HepG2 (cell line): Measurements from ENCODE around the gene CCDC66. TPM values are rescaled to one million over a fixed set of nuclear protein-coding genes. Genes with fewer than 3 reads are reported as not detected.

ENCODE experiments used
- ATAC-seq: fragments of 200-7000 bp; cut with Tn5 transposase; 3 replicates; pipeline ENCODE4 v1.9.1; 2020; ENCODE audit warnings: mild to moderate bottlenecking, moderate library complexity
- BruUV-seq: library from RNA; stranded (reverse); fragments of 400-500 nt; replicated peaks from 2 replicates; lab custom pipeline; 2021; lab: Mats Ljungman, UMichigan
- CTCF ChIA-PET: fragments of 300-600 bp; formaldehyde crosslinking; extraction: SDS; loops from one replicate; lab custom pipeline; 2021; ENCODE audit warnings: low total read pairs, inconsistent platforms, low intra/inter-chr PET ratio; lab: Yijun Ruan, JAX
- POLR2A ChIA-PET: fragments of 350-600 bp; sonication (Branson Sonifier 250); formaldehyde crosslinking; loops from one replicate; lab custom pipeline; 2020; ENCODE audit warnings: antibody characterized with exemption, inconsistent platforms; lab: Yijun Ruan, JAX
- DNase-seq: peaks from one replicate; pipeline ENCODE4 v3.0.0-alpha.2; 2015; ENCODE audit warnings: low spot score
- FAIRE-seq: peaks from 3 replicates; lab custom pipeline; 2011; peaks lifted over from hg19 to GRCh38; lab: Jason Lieb, UNC
- H2AFZ ChIP-seq: one replicate; pipeline ENCODE4 v1.6.1; 2011; ENCODE audit warnings: low read length, inconsistent platforms
- H3K27ac ChIP-seq: fragments of 300-600 bp; 3 replicates; pipeline ENCODE4 v1.8.0; 2011; ENCODE audit warnings: mixed run types, mild to moderate bottlenecking, mixed read lengths, low read length, inconsistent platforms; ENCODE audit not compliant: insufficient read depth; ENCODE audit errors: extremely low read length
- H3K27me3 ChIP-seq, 2 experiments: fragments of 200-600 bp in 1 of 2; 2 replicates in 1 of 2; 3 replicates in 1 of 2; pipeline versions ENCODE4 v1.6.0 to v1.8.0; 2011; ENCODE audit warnings: low read length in 2 of 2, mild to moderate bottlenecking in 2 of 2, moderate library complexity in 2 of 2, inconsistent platforms in 1 of 2; ENCODE audit not compliant: insufficient read depth in 2 of 2, control insufficient read depth in 1 of 2
- H3K36me3 ChIP-seq, 2 experiments: fragments of 200-600 bp in 1 of 2; replicated peaks in 1 of 2; 2 replicates in 1 of 2; 3 replicates in 1 of 2; pipeline versions ENCODE4 v1.5.1 to v1.8.0; 2011; ENCODE audit warnings: low read length in 2 of 2, inconsistent platforms in 1 of 2; ENCODE audit not compliant: insufficient read depth in 2 of 2, control insufficient read depth in 1 of 2
- H3K4me1 ChIP-seq: 2 replicates; pipeline ENCODE4 v1.5.1; 2012; ENCODE audit warnings: low read length, inconsistent platforms; ENCODE audit not compliant: insufficient read depth
- H3K4me2 ChIP-seq: 2 replicates; pipeline ENCODE4 v1.6.0; 2011; ENCODE audit warnings: low read depth, low read length, inconsistent platforms
- H3K4me3 ChIP-seq, 3 experiments: fragments of 200-600 bp in 1 of 3; sonication (generic), shearing (Covaris generic) in 1 of 3; replicated peaks in 1 of 3; 2 replicates each; pipeline ENCODE4 v1.5.1; 2011 to 2016; ENCODE audit warnings: low read length in 3 of 3, inconsistent platforms in 2 of 3, low read depth in 2 of 3, mild to moderate bottlenecking in 2 of 3, control low read depth in 1 of 3, mixed read lengths in 1 of 3; ENCODE audit not compliant: insufficient read depth in 1 of 3
- H3K79me2 ChIP-seq: one replicate; pipeline ENCODE4 v1.6.1; 2011; ENCODE audit warnings: low read length, inconsistent platforms; ENCODE audit not compliant: insufficient read depth
- H3K9ac ChIP-seq: 2 replicates; pipeline ENCODE4 v1.6.0; 2011; ENCODE audit warnings: mild to moderate bottlenecking, low read depth, low read length, inconsistent platforms; ENCODE audit not compliant: insufficient read depth
- H3K9me3 ChIP-seq: 2 replicates; pipeline ENCODE4 v1.5.1; 2012; ENCODE audit warnings: mild to moderate bottlenecking, low read length
- H4K20me1 ChIP-seq: 2 replicates; pipeline ENCODE4 v1.6.0; 2011; ENCODE audit warnings: inconsistent platforms, mild to moderate bottlenecking, low read length, moderate library complexity; ENCODE audit not compliant: insufficient read depth
- ATM ChIP-seq: fragments of 450-650 bp; IDR thresholded peaks from 2 replicates; pipeline ENCODE4 v1.7.1; 2017; ENCODE audit warnings: mild to moderate bottlenecking, borderline replicate concordance
- ZNF335 ChIP-seq: sonication (generic); formaldehyde crosslinking; IDR thresholded peaks from 2 replicates; pipeline ENCODE4 v1.4.0; 2020; ENCODE audit warnings: missing genetic modification reagents
- WGBS: methylation state at CpG from one replicate; pipeline ENCODE4 v1.1.6; 2017; ENCODE audit warnings: low lambda C conversion rate; 5-methylcytosine and 5-hydroxymethylcytosine counted together
- in situ Hi-C: cut with HindIII; loops from 2 replicates; pipeline ENCODE4 v1.10.0; 2017; ENCODE audit warnings: low pct_unique_long_range_greater_than_20kb; ENCODE audit not compliant: extremely low pct_ligation_motif_present
- intact Hi-C: fragments of 100-400 bp; cut with micrococcal nuclease; formaldehyde crosslinking; loops from one replicate; pipeline ENCODE4 v1.10.0; 2022; ENCODE audit not compliant: unreplicated experiment
- polyA plus RNA-seq, 8 experiments: library from polyadenylated mRNA; depleted of rRNA in 3 of 8; stranded (reverse) in 7 of 8; unstranded in 1 of 8; fragments of >200 nt; fragmentation: Illumina TruSeq in 4 of 8; extraction: Trizol in 4 of 8; gene quantifications; 2 replicates each; pipeline versions ENCODE4 v1.2.1 to v1.2.3, GENCODE V29; 2011 to 2016; ENCODE audit warnings: low read depth in 4 of 8, missing spikeins in 1 of 8, mixed read lengths in 1 of 8; ENCODE audit not compliant: insufficient read depth in 1 of 8
- total RNA-seq, 5 experiments: library from RNA; depleted of rRNA; stranded (reverse); fragments of >200 nt; fragmentation: Illumina TruSeq; extraction: Trizol; gene quantifications; 2 replicates each; pipeline ENCODE4 v1.2.3, GENCODE V29; 2016; ENCODE audit warnings: low read depth in 1 of 5
- TF ChIP-seq, protein P1 (sequence below), 2 experiments: IDR thresholded peaks; 2 replicates each; pipeline ENCODE4 v1.6.1; 2011 to 2012; ENCODE audit warnings: low read length in 2 of 2, borderline replicate concordance in 1 of 2, low read depth in 1 of 2, mild to moderate bottlenecking in 1 of 2, moderate library complexity in 1 of 2
- TF ChIP-seq, protein P2 (sequence below): sonication (generic); formaldehyde crosslinking; IDR thresholded peaks from 2 replicates; pipeline ENCODE4 v1.5.1; 2020; ENCODE audit warnings: missing genetic modification reagents, mild to moderate bottlenecking, borderline replicate concordance
- TF ChIP-seq, protein P3 (sequence below): sonication (generic); formaldehyde crosslinking; conservative IDR thresholded peaks from 2 replicates; pipeline ENCODE4 v1.5.0; 2020; ENCODE audit warnings: missing genetic modification reagents
- TF ChIP-seq, protein P4 (sequence below): sonication (generic); formaldehyde crosslinking; IDR thresholded peaks from 2 replicates; pipeline ENCODE4 v1.5.0; 2020; ENCODE audit warnings: missing genetic modification reagents
- TF ChIP-seq, protein P5 (sequence below): sonication (generic); formaldehyde crosslinking; IDR thresholded peaks from 2 replicates; pipeline ENCODE4 v1.9.0; 2022; ENCODE audit warnings: missing genetic modification reagents, mild to moderate bottlenecking, borderline replicate concordance

CCDC66 gene
- total and polyA plus RNA-seq, 2 of the 13 experiments (the other 11 are each of a cell fraction or from before 2014, with no cell fraction given) = 8.4 to 19.9 TPM

DNA sequence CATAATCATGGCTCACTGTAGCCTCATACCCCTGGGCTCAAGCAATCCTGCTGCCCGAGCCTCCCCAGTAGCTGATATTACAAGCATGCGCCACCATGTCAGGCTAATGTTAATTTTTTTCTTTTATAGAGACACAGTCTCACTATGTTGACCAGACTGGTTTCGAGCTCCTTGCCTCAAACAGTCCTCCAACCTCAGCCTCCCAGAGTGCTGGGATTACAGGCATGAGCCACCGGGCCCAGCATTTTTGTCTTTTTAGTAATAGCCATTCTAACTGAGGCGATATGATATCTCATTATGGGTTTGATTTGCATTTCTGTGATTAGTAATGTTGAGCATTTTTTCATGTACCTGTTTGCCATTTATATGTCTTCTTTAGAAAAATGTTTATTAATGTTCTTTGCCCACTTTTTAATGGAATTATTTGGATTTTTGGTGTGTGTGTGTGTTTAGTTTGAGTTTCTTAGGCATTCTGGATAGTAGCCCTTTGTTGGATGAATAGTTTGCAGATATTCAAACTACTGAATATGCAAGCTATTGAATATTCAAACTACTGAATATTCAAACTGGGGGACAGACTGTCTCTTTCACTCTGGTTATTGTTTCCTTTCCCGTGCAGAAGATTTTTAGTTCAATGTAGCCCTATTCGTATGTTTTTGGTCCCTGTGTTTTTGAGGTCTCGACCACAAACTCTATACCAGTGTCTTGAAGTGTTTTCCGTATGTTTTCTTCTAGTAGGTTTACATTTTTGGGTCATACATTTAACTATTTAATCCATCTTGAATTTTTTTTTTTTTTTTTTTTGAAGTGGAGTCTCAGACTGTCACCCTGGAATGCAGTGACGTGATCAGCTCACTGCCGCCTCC lies 39.2 kb downstream of the CCDC66 start:
- no TSS peak for BruUV-seq
- CTCF ChIA-PET = no interaction called here
- Histone ChIP-seq H3K79me2 (no peaks in the 10 kb centered on the region), H3K9me3 (no peaks in the 10 kb centered on the region), H3K4me1 (no peaks in the 10 kb centered on the region), H2AFZ (no peak overlapping the region), H4K20me1 (no peaks in the 10 kb centered on the region), H3K27ac (no peak overlapping the region), H3K36me3 (peaks cover 2 to 5% of the 10 kb centered on the region in 2 experiments; a peak in 2 of 5 replicates), H3K27me3 (no peaks in the 10 kb centered on the region), H3K4me3 (no peak overlapping the region), H3K9ac (no peak overlapping the region), H3K4me2 (no peak overlapping the region)
- FAIRE-seq (no peak), ATAC-seq (no peak), DNase-seq (no peak)
- POLR2A ChIA-PET = no interaction called here
- in situ Hi-C loops = no loop called here
- intact Hi-C loops = no loop called here
- 95% methylated on average over 11 of the region's 11 CpGs for WGBS
- TF ChIP-seq ZNF335 (CRISPR knock-in tag) (no peak), ATM (no peak)
- TF ChIP-seq, protein P1, sequence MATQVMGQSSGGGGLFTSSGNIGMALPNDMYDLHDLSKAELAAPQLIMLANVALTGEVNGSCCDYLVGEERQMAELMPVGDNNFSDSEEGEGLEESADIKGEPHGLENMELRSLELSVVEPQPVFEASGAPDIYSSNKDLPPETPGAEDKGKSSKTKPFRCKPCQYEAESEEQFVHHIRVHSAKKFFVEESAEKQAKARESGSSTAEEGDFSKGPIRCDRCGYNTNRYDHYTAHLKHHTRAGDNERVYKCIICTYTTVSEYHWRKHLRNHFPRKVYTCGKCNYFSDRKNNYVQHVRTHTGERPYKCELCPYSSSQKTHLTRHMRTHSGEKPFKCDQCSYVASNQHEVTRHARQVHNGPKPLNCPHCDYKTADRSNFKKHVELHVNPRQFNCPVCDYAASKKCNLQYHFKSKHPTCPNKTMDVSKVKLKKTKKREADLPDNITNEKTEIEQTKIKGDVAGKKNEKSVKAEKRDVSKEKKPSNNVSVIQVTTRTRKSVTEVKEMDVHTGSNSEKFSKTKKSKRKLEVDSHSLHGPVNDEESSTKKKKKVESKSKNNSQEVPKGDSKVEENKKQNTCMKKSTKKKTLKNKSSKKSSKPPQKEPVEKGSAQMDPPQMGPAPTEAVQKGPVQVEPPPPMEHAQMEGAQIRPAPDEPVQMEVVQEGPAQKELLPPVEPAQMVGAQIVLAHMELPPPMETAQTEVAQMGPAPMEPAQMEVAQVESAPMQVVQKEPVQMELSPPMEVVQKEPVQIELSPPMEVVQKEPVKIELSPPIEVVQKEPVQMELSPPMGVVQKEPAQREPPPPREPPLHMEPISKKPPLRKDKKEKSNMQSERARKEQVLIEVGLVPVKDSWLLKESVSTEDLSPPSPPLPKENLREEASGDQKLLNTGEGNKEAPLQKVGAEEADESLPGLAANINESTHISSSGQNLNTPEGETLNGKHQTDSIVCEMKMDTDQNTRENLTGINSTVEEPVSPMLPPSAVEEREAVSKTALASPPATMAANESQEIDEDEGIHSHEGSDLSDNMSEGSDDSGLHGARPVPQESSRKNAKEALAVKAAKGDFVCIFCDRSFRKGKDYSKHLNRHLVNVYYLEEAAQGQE (IDR thresholded peaks at IDR 0.05; ENCODE audit: borderline replicate concordance in 1 of 2, low read depth in 1 of 2, low read length in 2 of 2) = no peak
- TF ChIP-seq, protein P2, sequence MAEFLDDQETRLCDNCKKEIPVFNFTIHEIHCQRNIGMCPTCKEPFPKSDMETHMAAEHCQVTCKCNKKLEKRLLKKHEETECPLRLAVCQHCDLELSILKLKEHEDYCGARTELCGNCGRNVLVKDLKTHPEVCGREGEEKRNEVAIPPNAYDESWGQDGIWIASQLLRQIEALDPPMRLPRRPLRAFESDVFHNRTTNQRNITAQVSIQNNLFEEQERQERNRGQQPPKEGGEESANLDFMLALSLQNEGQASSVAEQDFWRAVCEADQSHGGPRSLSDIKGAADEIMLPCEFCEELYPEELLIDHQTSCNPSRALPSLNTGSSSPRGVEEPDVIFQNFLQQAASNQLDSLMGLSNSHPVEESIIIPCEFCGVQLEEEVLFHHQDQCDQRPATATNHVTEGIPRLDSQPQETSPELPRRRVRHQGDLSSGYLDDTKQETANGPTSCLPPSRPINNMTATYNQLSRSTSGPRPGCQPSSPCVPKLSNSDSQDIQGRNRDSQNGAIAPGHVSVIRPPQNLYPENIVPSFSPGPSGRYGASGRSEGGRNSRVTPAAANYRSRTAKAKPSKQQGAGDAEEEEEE (CRISPR knock-in tag) = no peak
- TF ChIP-seq, protein P3, sequence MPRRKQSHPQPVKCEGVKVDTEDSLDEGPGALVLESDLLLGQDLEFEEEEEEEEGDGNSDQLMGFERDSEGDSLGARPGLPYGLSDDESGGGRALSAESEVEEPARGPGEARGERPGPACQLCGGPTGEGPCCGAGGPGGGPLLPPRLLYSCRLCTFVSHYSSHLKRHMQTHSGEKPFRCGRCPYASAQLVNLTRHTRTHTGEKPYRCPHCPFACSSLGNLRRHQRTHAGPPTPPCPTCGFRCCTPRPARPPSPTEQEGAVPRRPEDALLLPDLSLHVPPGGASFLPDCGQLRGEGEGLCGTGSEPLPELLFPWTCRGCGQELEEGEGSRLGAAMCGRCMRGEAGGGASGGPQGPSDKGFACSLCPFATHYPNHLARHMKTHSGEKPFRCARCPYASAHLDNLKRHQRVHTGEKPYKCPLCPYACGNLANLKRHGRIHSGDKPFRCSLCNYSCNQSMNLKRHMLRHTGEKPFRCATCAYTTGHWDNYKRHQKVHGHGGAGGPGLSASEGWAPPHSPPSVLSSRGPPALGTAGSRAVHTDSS (CRISPR knock-in tag) = no peak
- TF ChIP-seq, protein P4, sequence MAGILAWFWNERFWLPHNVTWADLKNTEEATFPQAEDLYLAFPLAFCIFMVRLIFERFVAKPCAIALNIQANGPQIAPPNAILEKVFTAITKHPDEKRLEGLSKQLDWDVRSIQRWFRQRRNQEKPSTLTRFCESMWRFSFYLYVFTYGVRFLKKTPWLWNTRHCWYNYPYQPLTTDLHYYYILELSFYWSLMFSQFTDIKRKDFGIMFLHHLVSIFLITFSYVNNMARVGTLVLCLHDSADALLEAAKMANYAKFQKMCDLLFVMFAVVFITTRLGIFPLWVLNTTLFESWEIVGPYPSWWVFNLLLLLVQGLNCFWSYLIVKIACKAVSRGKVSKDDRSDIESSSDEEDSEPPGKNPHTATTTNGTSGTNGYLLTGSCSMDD (CRISPR knock-in tag) = no peak
- TF ChIP-seq, protein P5, sequence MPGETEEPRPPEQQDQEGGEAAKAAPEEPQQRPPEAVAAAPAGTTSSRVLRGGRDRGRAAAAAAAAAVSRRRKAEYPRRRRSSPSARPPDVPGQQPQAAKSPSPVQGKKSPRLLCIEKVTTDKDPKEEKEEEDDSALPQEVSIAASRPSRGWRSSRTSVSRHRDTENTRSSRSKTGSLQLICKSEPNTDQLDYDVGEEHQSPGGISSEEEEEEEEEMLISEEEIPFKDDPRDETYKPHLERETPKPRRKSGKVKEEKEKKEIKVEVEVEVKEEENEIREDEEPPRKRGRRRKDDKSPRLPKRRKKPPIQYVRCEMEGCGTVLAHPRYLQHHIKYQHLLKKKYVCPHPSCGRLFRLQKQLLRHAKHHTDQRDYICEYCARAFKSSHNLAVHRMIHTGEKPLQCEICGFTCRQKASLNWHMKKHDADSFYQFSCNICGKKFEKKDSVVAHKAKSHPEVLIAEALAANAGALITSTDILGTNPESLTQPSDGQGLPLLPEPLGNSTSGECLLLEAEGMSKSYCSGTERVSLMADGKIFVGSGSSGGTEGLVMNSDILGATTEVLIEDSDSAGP (CRISPR knock-in tag) = no peak
